Neural cell (in vitro differentiated cells): ENCODE data around the gene WASHC2A. TPM values are rescaled to one million over a fixed set of nuclear protein-coding genes. Genes with fewer than 3 reads are reported as not detected.
"Not testable (repeated sequence)": the region's sequence is repeated elsewhere in the genome, so short reads cannot be mapped to it uniquely, and the experiment has no call there.

Experiments
- H2AFZ ChIP-seq: fragments of 200-600, 300-800 bp; sonication (generic), shearing (Covaris generic); 2 replicates; pipeline ENCODE4 v1.6.0; 2014; ENCODE audit warnings: low read depth, mild to moderate bottlenecking, antibody characterized with exemption, low read length, moderate library complexity
- H3F3A ChIP-seq: fragments of 200-600 bp; shearing (Covaris generic); 2 replicates; pipeline ENCODE4 v1.6.1; 2016; ENCODE audit warnings: mild to moderate bottlenecking, moderate library complexity, mixed read lengths, antibody characterized with exemption, low read length; ENCODE audit not compliant: insufficient read depth, poor library complexity, severe bottlenecking
- H3K27ac ChIP-seq: fragments of 200-600, 300-800 bp; sonication (generic), shearing (Covaris generic); 2 replicates; pipeline ENCODE4 v1.5.1; 2014; ENCODE audit warnings: mild to moderate bottlenecking, low read length, moderate library complexity
- H3K27me3 ChIP-seq: fragments of 300-800, 200-600 bp; sonication (generic), shearing (Covaris generic); 2 replicates; pipeline ENCODE4 v1.6.0; 2014; ENCODE audit warnings: mild to moderate bottlenecking, low read depth, low read length, moderate library complexity; ENCODE audit not compliant: insufficient read depth
- H3K36me3 ChIP-seq: fragments of 300-800, 200-600 bp; sonication (generic), shearing (Covaris generic); 2 replicates; pipeline ENCODE4 v1.5.1; 2014; ENCODE audit warnings: mild to moderate bottlenecking, antibody characterized with exemption, low read length, moderate library complexity; ENCODE audit not compliant: insufficient read depth
- H3K4me2 ChIP-seq: fragments of 300-800, 200-600 bp; sonication (generic), shearing (Covaris generic); 2 replicates; pipeline ENCODE4 v1.6.0; 2014; ENCODE audit warnings: mild to moderate bottlenecking, low read length
- H3K4me3 ChIP-seq: fragments of 300-800, 200-600 bp; sonication (generic), shearing (Covaris generic); 2 replicates; pipeline ENCODE4 v1.5.1; 2014; ENCODE audit warnings: mild to moderate bottlenecking, low read length, moderate library complexity
- H3K79me2 ChIP-seq: fragments of 200-600 bp; shearing (Covaris generic); replicated peaks from 2 replicates; pipeline ENCODE4 v1.6.0; 2014; ENCODE audit warnings: mild to moderate bottlenecking, low read length, moderate library complexity; ENCODE audit not compliant: insufficient read depth
- H3K9ac ChIP-seq: fragments of 300-800, 200-600 bp; sonication (generic), shearing (Covaris generic); 2 replicates; pipeline ENCODE4 v1.6.1; 2016; ENCODE audit warnings: mild to moderate bottlenecking, low read length, mixed read lengths
- H3K9me2 ChIP-seq: fragments of 200-600 bp; shearing (Covaris generic); 2 replicates; pipeline ENCODE4 v1.6.1; 2016; ENCODE audit warnings: mild to moderate bottlenecking, low read length, mixed read lengths; ENCODE audit not compliant: insufficient read depth
- H3K9me3 ChIP-seq: fragments of 200-600, 300-800 bp; sonication (generic), shearing (Covaris generic); 2 replicates; pipeline ENCODE4 v1.6.1; 2016; ENCODE audit warnings: mild to moderate bottlenecking, mixed run types, low read length, moderate library complexity, mixed read lengths
- H4K20me1 ChIP-seq: fragments of 200-600 bp; shearing (Covaris generic); 2 replicates; pipeline ENCODE4 v1.6.1; 2016; ENCODE audit warnings: mild to moderate bottlenecking, mixed run types; ENCODE audit not compliant: insufficient read depth
- polyA plus RNA-seq: library from polyadenylated mRNA; depleted of rRNA; stranded (reverse); fragments of >200 nt; gene quantifications from 2 replicates; pipeline ENCODE4 v1.2.3, GENCODE V29; 2014

WASHC2A gene
- polyA plus RNA-seq, 1 donor from 2014 or later = 18.7 TPM

- not testable (repeated sequence) for H3K4me2 ChIP-seq, H3K4me3 ChIP-seq, H3K9me3 ChIP-seq, H4K20me1 ChIP-seq, H3K36me3 ChIP-seq, H3F3A ChIP-seq, H3K9me2 ChIP-seq, H3K27me3 ChIP-seq, H3K9ac ChIP-seq, H3K27ac ChIP-seq, H3K79me2 ChIP-seq, H2AFZ ChIP-seq
These were observed 27.6 kb downstream of the WASHC2A start for GRCh38 chr10:50095402-50095801.

GRCh38 chr10:50096722-50097121 lies 29.0 kb downstream of the WASHC2A start:
- H3K9me2 ChIP-seq, H2AFZ ChIP-seq, H3K4me3 ChIP-seq, H3K9me3 ChIP-seq, H3K79me2 ChIP-seq, H4K20me1 ChIP-seq, H3K9ac ChIP-seq, H3K4me2 ChIP-seq, H3K36me3 ChIP-seq, H3K27me3 ChIP-seq, H3K27ac ChIP-seq, H3F3A ChIP-seq: not testable (repeated sequence)

GRCh38 chr10:50098645-50099044 lies 30.9 kb downstream of the WASHC2A start:
- H3K4me2 ChIP-seq, H3K9me2 ChIP-seq: not testable (repeated sequence)

GRCh38 chr10:50101139-50101582 lies 33.4 kb downstream of the WASHC2A start:
- H3K27me3 ChIP-seq, H3K9me2 ChIP-seq, H3K4me2 ChIP-seq, H4K20me1 ChIP-seq, H3K27ac ChIP-seq, H3K4me3 ChIP-seq, H3K9ac ChIP-seq, H3F3A ChIP-seq, H3K79me2 ChIP-seq, H2AFZ ChIP-seq, H3K9me3 ChIP-seq, H3K36me3 ChIP-seq: not testable (repeated sequence)

More at GRCh38 chr10:50098645-50099044, 30.9 kb downstream of the WASHC2A start:
- H3K9me3 ChIP-seq, H3K4me3 ChIP-seq, H3K27ac ChIP-seq, H4K20me1 ChIP-seq, H3K9ac ChIP-seq, H3K36me3 ChIP-seq, H3F3A ChIP-seq, H3K27me3 ChIP-seq, H3K79me2 ChIP-seq, H2AFZ ChIP-seq: not testable (repeated sequence)

DNA sequence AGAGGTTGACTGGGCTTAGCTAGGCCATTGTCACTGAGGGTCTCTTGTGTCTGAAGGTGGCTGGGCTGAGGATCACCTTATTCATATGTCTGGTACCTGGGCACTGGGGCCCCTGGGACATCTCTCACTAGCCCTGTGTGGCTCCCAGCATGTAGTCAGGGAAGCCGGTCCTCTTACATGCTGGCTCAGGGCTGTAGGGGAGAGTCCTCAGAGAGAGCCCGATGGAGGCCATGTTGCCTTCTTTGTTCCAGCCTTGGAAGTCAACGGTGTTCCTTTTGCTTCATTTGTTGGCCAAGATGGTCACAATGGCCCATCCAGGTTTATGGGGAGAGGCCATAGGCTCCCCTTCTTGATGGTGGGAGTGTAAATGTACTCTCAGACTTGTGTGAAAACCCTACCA lies 34.0 kb downstream of the WASHC2A start:
- H3K4me3 ChIP-seq = not testable (repeated sequence)

GRCh38 chr10:50102267-50102666 lies 34.5 kb downstream of the WASHC2A start:
- not testable (repeated sequence) for H3K27ac ChIP-seq, H3K9me2 ChIP-seq, H3K9me3 ChIP-seq, H3K36me3 ChIP-seq, H3K27me3 ChIP-seq, H3K4me3 ChIP-seq, H2AFZ ChIP-seq, H4K20me1 ChIP-seq, H3F3A ChIP-seq, H3K79me2 ChIP-seq, H3K9ac ChIP-seq, H3K4me2 ChIP-seq

More for the DNA sequence above, 34.0 kb downstream of the WASHC2A start:
- H3K4me2 ChIP-seq, H3K27ac ChIP-seq, H3K36me3 ChIP-seq, H3F3A ChIP-seq, H3K9me3 ChIP-seq, H4K20me1 ChIP-seq, H3K9ac ChIP-seq, H3K27me3 ChIP-seq, H2AFZ ChIP-seq, H3K79me2 ChIP-seq, H3K9me2 ChIP-seq: not testable (repeated sequence)

- H3K36me3 ChIP-seq, H3K9me3 ChIP-seq, H3K9me2 ChIP-seq, H3K79me2 ChIP-seq, H3K4me2 ChIP-seq, H4K20me1 ChIP-seq, H3K4me3 ChIP-seq, H3K27ac ChIP-seq, H3K27me3 ChIP-seq, H2AFZ ChIP-seq, H3K9ac ChIP-seq, H3F3A ChIP-seq: not testable (repeated sequence)
These were observed 41.4 kb downstream of the WASHC2A start for GRCh38 chr10:50108999-50109698.

- H3K27me3 ChIP-seq, H3F3A ChIP-seq, H3K79me2 ChIP-seq, H3K9ac ChIP-seq, H2AFZ ChIP-seq, H3K27ac ChIP-seq, H3K9me2 ChIP-seq, H4K20me1 ChIP-seq, H3K4me3 ChIP-seq, H3K9me3 ChIP-seq, H3K36me3 ChIP-seq, H3K4me2 ChIP-seq: not testable (repeated sequence)
These were observed 44.8 kb downstream of the WASHC2A start for GRCh38 chr10:50112419-50113112.
